HG02970 (cell line): Measurements from ENCODE around the gene WDTC1.
"Not testable (repeated sequence)": the region's sequence is repeated elsewhere in the genome, so short reads cannot be mapped to it uniquely, and the experiment has no call there.

ENCODE experiments used
- ATAC-seq: cut with Tn5 transposase; IDR thresholded peaks from one replicate; pipeline ENCODE4 v1.9.1; 2021; ENCODE audit warnings: mild to moderate bottlenecking, moderate library complexity, moderate number of reproducible peaks; ENCODE audit not compliant: unreplicated experiment, low FRiP score

The WDTC1 gene, protein sequence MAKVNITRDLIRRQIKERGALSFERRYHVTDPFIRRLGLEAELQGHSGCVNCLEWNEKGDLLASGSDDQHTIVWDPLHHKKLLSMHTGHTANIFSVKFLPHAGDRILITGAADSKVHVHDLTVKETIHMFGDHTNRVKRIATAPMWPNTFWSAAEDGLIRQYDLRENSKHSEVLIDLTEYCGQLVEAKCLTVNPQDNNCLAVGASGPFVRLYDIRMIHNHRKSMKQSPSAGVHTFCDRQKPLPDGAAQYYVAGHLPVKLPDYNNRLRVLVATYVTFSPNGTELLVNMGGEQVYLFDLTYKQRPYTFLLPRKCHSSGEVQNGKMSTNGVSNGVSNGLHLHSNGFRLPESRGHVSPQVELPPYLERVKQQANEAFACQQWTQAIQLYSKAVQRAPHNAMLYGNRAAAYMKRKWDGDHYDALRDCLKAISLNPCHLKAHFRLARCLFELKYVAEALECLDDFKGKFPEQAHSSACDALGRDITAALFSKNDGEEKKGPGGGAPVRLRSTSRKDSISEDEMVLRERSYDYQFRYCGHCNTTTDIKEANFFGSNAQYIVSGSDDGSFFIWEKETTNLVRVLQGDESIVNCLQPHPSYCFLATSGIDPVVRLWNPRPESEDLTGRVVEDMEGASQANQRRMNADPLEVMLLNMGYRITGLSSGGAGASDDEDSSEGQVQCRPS

GRCh38 chr1:27234049-27234882, at the start of gene WDTC1:
TSS of gene WDTC1 (plus strand) at chr1:27234632. CDS start at chr1:27261055, 26,423 bp downstream.
- ATAC-seq: peak; percentile 90

DNA sequence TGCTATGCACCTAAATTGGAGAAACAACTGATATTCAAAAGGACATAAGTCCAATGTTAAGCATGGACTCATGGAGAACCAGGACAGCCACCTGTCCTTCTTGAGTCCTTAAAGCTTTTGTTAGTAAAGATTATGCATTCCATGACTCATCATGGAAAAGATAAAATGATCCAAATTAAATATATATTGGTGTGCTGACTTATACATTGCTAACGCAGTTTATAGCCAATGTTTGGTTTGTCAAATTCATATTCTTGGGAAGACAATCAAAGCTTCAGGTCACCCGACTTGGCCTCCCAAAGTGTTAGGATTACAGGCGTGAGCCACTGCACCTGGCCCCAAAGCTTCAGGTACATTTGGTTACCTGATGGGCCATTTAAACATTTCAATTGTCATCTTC, 49.8 kb upstream of the WDTC1 start:
- not testable (repeated sequence) for ATAC-seq

GRCh38 chr1:27192039-27192529, 42.3 kb upstream of the WDTC1 start:
- ATAC-seq: no peak

DNA sequence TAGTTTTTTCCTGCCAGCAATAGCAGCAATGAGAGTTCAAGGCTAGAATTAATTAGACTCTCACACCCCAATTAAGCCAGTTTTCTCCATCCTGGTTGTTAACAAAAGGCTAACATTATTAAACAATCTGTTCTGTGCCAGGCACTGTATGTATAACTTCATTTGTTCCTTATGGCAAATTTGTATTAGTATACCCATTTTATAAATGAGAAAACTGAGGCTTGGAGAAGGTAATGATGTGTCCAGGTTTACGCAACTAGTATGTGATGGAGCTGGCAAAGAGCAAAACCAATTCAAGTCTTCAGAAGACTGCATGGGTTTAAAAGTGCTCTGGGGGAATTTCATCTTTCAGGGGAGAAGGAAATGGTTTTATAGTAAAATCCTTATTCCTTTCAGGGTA, 41.2 kb upstream of the WDTC1 start:
- ATAC-seq: no peak

- no peak for ATAC-seq
These were observed 33.1 kb upstream of the WDTC1 start for GRCh38 chr1:27201295-27201694.

DNA sequence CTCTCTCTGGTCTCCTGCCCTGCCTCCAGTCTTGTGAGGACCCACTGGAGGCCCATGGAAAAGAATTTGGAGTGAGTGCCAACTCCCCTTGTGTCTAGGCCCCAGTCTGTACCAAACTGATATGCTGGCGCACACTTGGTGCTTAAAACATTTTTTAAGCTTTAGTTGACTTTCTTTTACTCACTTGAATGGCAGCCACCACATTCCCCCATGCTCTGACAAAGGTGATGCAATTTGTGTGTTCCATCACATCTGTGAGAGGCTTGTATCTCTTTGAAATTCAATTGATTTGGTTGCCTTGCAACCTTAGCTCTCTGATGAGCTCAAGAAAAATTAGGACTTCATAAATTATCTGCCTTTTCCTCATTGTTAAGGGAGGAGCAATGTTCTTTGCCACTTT, 30.5 kb upstream of the WDTC1 start:
- ATAC-seq: no peak

- ATAC-seq: not testable (repeated sequence)
These were observed 27.2 kb upstream of the WDTC1 start for GRCh38 chr1:27207238-27207637.

- ATAC-seq: not testable (repeated sequence)
These were observed 26.1 kb upstream of the WDTC1 start for GRCh38 chr1:27208143-27208850.

GRCh38 chr1:27216466-27216865, 18.0 kb upstream of the WDTC1 start:
- no peak for ATAC-seq

- ATAC-seq: no peak
These were observed 17.0 kb upstream of the WDTC1 start for GRCh38 chr1:27217401-27217800.

DNA sequence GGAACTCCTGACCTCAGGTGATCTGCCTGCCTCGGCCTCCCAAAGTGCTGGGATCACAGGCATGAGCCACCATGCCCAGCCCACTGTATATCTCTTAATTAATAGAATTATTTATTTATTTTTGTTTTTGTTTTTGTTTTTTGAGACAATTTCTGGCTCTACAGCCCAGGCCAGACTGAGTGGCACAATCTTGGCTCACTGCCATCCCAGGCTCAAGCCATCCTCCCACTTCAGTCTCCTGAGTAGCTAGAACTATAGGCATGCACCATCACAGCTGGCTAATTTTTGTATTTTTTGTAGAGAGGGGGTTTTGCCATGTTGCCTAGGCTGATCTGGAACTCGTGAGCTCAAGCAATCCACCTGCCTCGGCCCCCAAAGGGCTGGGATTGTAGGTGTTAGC, 15.7 kb upstream of the WDTC1 start:
- no peak for ATAC-seq

GRCh38 chr1:27220096-27220495, 14.3 kb upstream of the WDTC1 start:
- no peak for ATAC-seq

GRCh38 chr1:27220702-27221497, 13.5 kb upstream of the WDTC1 start:
- not testable (repeated sequence) for ATAC-seq

- ATAC-seq: no peak
These were observed 8.8 kb upstream of the WDTC1 start for GRCh38 chr1:27225621-27226020.

DNA sequence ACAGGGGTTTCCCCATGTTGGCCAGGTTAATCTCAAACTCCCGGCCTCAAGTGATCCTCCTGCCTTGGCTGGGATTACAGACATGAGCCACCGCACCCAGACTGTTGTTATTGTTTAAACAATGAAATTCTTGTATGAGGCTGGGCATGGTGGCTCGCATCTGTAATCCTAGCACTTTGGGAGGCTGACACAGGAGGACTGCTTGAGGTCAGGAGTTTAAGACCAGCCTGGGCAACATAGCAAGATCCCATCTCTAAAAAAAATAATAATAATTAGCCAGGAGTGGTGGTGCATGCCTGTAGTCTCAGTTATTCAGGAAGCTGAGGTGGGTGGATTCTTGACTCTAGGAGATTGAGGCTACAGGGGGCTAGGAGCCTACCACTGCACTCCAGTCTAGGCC, 6.7 kb upstream of the WDTC1 start:
- no peak for ATAC-seq

GRCh38 chr1:27233667-27234048, 774 bp upstream of the WDTC1 start:
- ATAC-seq: peak; percentile 4

DNA sequence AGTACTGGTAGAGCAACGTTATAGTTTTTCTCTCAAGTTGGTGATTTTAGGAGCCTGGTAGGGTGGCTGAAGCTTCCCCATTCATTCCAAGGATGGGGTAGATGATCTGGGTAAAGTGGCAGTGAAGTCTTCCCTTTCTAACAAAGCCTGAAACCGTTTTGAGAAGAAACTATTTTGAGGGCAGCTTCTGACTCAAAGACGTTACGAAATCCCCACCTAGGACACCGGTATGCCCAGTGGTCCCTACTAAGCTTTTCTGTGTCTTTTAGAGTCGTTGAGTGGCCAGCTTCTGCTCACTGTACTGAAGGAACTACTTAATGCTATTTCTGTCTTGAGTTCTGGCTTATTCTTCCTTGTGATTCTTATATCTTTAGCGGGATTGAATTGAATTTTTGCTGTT, 1.4 kb downstream of the WDTC1 start:
- ATAC-seq: no peak

- ATAC-seq: no peak
These were observed 2.7 kb downstream of the WDTC1 start for GRCh38 chr1:27237112-27237511.

DNA sequence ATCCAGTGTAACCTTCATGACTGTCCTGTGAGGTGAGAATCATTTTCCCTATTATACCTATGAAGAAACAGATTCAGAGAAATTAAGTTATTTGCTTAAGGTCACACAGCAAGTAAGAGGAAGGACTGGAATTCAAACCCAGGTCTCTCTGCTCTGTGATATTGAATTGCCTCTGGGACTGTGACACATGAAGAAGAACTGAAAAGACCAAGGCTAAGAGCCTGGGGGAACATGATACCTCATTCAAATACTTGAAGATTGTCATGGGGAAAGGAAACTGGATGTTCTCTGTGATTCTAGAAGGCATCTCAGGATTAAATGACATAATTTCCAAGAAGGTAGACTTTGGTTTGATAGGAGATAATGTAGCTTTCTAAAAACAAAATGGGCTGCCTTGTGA, 3.6 kb downstream of the WDTC1 start:
- ATAC-seq: no peak
